ENCODE measurements around the gene NABP2. TPM values are rescaled to one million over a fixed set of nuclear protein-coding genes. Genes with fewer than 3 reads are reported as not detected.

The NABP2 gene
- polyA plus RNA-seq, 1 of the 3 experiments (the other 2 are of a cell fraction): 49.3 TPM

DNA sequence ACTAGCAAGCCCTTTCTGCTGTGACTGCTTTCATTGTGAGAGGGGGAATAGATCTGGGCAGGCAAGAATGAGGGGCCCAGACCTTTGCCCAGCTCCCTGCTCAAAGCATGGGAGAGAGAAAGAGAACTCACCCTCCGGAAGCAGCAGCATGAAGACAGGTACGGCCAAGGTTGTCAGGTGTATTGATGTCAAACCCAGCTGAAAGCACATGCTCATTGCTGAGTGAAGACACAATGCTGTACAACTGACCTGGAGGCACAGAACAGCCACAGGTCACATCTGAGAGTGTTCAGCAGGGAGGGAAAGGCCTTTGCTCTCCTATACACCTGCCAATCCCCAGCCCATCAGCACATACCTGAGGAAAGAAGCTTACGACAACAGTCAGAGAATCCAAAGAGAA lies 28.5 kb downstream of the NABP2 start:
- CTCF ChIA-PET: interaction anchor here (0.6 to 2.9 kb wide), 5 partner anchors 9 to 135 kb away, joined by 3 to 13 read pairs (median 6); partner anchors contain the start of genes COQ10A, SMARCC2 and ZC3H10
- Histone ChIP-seq H3K9me3 (no peaks in the 10 kb centered on the region), H3K4me2 (no peak overlapping the region), H3K79me2 (ENCODE audit: insufficient read depth) (peaks cover 63% of the 10 kb centered on the region), H3K9me2 (no peaks in the 10 kb centered on the region), H3K4me3 (ENCODE audit: low read depth in 2 of 2, low read length in 1 of 2) (no peak overlapping the region), H4K20me1 (ENCODE audit: insufficient read depth) (peaks cover 23% of the 10 kb centered on the region), H3K27ac (ENCODE audit: low read depth in 2 of 2, low read length in 1 of 2) (no peak overlapping the region), H3F3A (replicated peaks; ENCODE audit: insufficient read depth) (peaks cover 24% of the 10 kb centered on the region), H3K4me1 (ENCODE audit: control insufficient read depth in 1 of 2, insufficient read depth in 2 of 2, low read depth in 1 of 2, low read length in 1 of 2) (peaks cover 11 to 13% of the 10 kb centered on the region in 2 experiments), H3K9ac (no peak overlapping the region), H3K27me3 (ENCODE audit: insufficient read depth) (no peaks in the 10 kb centered on the region), H2AFZ (ENCODE audit: low read depth) (no peak overlapping the region), H3K36me3 (replicated peaks in 1 of 2; ENCODE audit: control insufficient read depth in 1 of 2, insufficient read depth in 2 of 2, low read length in 1 of 2) (peaks cover 67 to 75% of the 10 kb centered on the region in 2 experiments)
- no peak for DNase-seq
- WGBS (ENCODE audit: low lambda C conversion rate): 95% methylated on average over 3 of the region's 3 CpGs
- POLR2A ChIA-PET: no interaction called here
- TF ChIP-seq, protein P1, sequence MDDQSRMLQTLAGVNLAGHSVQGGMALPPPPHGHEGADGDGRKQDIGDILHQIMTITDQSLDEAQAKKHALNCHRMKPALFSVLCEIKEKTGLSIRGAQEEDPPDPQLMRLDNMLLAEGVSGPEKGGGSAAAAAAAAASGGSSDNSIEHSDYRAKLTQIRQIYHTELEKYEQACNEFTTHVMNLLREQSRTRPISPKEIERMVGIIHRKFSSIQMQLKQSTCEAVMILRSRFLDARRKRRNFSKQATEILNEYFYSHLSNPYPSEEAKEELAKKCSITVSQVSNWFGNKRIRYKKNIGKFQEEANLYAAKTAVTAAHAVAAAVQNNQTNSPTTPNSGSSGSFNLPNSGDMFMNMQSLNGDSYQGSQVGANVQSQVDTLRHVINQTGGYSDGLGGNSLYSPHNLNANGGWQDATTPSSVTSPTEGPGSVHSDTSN (IDR thresholded peaks at IDR 0.05): no peak
- TF ChIP-seq, protein P2, sequence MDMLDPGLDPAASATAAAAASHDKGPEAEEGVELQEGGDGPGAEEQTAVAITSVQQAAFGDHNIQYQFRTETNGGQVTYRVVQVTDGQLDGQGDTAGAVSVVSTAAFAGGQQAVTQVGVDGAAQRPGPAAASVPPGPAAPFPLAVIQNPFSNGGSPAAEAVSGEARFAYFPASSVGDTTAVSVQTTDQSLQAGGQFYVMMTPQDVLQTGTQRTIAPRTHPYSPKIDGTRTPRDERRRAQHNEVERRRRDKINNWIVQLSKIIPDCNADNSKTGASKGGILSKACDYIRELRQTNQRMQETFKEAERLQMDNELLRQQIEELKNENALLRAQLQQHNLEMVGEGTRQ (IDR thresholded peaks at IDR 0.05; ENCODE audit: borderline replicate concordance, low read depth, low read length): no peak
- TF ChIP-seq NFIC (IDR thresholded peaks at IDR 0.05; ENCODE audit: borderline replicate concordance): no peak
- TF ChIP-seq EP300 (IDR thresholded peaks at IDR 0.05; ENCODE audit: borderline replicate concordance in 1 of 2, low read depth in 1 of 2, low read length in 1 of 2): no peak
- TF ChIP-seq SMC3 (IDR thresholded peaks at IDR 0.05; ENCODE audit: low read depth, low read length): no peak
- no peak for TF ChIP-seq FOXM1 (IDR thresholded peaks at IDR 0.05; ENCODE audit: low read depth)
- no peak for TF ChIP-seq TCF12 (IDR thresholded peaks at IDR 0.05)
- no peak for TF ChIP-seq NRF1 (IDR thresholded peaks at IDR 0.05; ENCODE audit: low read depth, low read length)
- TF ChIP-seq CTCF (IDR thresholded peaks at IDR 0.05): no peak
- no peak for TF ChIP-seq POLR2AphosphoS5 (IDR thresholded peaks at IDR 0.05; ENCODE audit: low read depth, low read length)
- TF ChIP-seq EZH2phosphoT487 (IDR thresholded peaks at IDR 0.05; ENCODE audit: borderline replicate concordance, low read depth): no peak
- TF ChIP-seq SIN3A (IDR thresholded peaks at IDR 0.05; ENCODE audit: borderline replicate concordance, low read depth, low read length): no peak
- TF ChIP-seq RFX5 (IDR thresholded peaks at IDR 0.05; ENCODE audit: low read length): no peak
- TF ChIP-seq RAD21 (IDR thresholded peaks at IDR 0.05; ENCODE audit: low read length): no peak
- TF ChIP-seq ELF1 (IDR thresholded peaks at IDR 0.05): no peak
- TF ChIP-seq, protein P3, sequence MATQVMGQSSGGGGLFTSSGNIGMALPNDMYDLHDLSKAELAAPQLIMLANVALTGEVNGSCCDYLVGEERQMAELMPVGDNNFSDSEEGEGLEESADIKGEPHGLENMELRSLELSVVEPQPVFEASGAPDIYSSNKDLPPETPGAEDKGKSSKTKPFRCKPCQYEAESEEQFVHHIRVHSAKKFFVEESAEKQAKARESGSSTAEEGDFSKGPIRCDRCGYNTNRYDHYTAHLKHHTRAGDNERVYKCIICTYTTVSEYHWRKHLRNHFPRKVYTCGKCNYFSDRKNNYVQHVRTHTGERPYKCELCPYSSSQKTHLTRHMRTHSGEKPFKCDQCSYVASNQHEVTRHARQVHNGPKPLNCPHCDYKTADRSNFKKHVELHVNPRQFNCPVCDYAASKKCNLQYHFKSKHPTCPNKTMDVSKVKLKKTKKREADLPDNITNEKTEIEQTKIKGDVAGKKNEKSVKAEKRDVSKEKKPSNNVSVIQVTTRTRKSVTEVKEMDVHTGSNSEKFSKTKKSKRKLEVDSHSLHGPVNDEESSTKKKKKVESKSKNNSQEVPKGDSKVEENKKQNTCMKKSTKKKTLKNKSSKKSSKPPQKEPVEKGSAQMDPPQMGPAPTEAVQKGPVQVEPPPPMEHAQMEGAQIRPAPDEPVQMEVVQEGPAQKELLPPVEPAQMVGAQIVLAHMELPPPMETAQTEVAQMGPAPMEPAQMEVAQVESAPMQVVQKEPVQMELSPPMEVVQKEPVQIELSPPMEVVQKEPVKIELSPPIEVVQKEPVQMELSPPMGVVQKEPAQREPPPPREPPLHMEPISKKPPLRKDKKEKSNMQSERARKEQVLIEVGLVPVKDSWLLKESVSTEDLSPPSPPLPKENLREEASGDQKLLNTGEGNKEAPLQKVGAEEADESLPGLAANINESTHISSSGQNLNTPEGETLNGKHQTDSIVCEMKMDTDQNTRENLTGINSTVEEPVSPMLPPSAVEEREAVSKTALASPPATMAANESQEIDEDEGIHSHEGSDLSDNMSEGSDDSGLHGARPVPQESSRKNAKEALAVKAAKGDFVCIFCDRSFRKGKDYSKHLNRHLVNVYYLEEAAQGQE (IDR thresholded peaks at IDR 0.05; ENCODE audit: low read depth, low read length): no peak
- TF ChIP-seq FOXJ3 (CRISPR knock-in tag; IDR thresholded peaks at IDR 0.05): no peak
- TF ChIP-seq GATA2 (CRISPR knock-in tag; IDR thresholded peaks at IDR 0.05): no peak
- no peak for TF ChIP-seq YY1 (IDR thresholded peaks at IDR 0.05; ENCODE audit: low read depth)

Data from SK-N-SH (cell line).